HG02943 (cell line): ENCODE measurements around the gene CDKN1B.
A peak's percentile ranks its signal among the peaks of the same experiment; 100 is the strongest.

Experiments used
- ATAC-seq: cut with Tn5 transposase; IDR thresholded peaks from one replicate; pipeline ENCODE4 v1.9.1; 2021; ENCODE audit warnings: mild to moderate bottlenecking, low read depth, moderate library complexity; ENCODE audit not compliant: unreplicated experiment

CDKN1B gene

DNA sequence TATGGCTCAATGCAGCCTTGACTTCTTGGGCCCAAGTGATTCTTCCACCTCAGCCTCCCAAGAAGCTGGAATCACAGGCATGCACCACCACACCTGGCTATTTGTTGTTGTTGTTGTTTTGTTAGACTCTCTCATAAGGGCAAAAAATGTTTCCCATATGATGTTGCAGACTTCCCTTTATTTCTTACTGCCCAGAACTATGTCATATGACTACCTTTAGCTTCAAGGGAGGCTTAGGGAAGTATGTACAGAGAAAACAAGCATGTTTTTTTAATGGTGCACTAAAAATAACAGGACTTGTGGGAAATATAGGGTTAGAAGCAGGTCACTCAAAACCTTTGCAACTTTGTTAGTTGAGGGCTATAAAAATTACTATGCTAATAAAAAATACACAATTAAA, 16.9 kb upstream of the CDKN1B start:
- no peak for ATAC-seq

DNA sequence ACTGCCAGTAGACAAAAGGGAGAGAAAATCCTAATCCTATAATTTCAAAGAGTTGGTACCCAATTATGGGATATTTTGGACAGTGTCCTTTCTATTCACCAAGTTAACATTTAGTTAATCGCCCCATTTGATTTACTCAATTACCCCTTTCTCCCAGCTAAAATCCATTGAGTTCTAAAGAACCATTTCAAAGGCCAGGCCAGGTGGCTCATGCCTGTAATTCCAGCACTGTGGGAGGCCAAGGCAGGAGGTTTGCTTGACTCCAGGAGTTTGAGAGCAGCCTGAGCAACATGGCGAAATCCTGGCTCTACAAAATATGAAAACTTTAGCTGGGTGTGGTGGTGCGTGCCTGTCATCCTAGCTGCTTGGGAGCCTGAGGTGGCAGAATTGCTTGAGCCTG, 15.7 kb upstream of the CDKN1B start:
- no peak for ATAC-seq

DNA sequence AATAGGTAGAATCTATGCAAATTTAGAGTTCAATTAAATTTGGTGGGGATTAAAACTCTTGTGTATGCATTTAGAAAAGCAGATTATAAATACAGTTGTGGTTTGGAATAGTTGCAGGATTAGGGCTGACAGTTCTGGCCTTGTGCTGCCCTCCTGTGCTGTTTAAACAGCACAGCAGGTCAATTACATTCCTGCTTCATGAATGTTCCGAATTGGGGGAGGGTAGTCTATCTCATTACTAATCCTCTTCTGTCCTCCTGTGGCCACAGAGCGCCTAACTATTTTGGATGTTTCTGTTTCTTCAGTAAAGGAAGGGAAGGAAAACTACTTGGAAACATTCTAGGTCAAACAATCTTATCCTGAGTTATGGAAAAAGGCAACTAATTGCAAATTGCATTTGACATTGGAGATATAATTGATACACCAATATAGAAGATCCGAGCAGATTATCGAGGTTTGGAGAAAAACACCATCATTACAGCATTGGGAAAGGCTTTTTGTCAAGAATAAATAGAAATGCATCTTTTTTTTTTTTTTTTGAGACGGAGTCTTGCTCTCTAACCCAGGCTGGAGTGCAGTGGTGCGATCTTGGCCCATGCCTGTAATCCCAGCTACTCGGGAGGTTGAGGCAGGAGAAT, 12.5 kb upstream of the CDKN1B start:
- ATAC-seq: peak; percentile 66

DNA sequence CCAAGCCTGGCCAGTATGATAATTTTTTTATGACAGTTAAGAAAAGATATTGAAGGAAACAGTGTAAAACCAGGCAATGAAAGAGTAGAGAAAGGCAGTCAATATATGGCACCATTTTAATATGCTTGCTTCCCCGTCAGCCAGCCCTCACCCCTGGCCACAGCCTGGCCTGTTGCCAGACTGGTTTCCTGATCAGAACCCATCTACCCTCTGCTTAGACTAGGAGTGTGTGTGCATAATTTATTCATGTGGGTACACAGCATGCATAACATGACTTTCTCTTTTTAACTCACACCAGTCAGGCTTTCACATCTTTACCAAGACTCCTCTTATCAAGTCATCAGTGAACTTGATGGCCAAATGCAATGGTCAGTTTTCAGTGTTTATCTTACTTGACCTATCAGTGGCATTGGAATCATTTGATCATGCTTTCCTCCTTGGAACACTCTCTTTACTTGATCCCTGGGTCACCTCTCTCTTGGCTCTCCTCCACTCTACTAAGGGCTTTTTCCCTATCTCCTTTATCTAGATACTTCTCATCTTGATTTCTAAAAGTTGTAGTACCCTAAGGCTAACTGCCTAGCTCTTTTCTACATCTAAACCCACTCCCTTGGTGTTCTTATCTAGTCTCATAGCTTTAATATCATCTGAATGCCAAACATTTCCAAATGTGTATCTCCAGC, 11.2 kb upstream of the CDKN1B start:
- no peak for ATAC-seq

DNA sequence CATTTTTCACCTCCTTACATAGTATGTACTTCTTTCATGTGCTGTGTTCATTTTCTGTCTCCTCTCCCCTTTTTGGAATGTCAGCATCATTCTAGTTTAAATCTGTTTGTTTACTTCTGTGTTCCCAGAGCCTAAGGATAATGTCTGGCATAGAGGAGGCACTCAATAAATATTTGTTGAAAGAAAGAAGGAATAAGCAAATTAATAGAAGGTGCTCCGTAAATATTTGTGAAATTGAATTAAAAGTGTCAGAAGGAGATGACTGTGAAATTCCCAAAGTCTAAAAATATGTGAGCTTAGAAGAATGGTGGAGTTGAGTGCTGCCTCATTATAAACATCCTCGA, 3.3 kb upstream of the CDKN1B start:
- ATAC-seq: no peak

DNA sequence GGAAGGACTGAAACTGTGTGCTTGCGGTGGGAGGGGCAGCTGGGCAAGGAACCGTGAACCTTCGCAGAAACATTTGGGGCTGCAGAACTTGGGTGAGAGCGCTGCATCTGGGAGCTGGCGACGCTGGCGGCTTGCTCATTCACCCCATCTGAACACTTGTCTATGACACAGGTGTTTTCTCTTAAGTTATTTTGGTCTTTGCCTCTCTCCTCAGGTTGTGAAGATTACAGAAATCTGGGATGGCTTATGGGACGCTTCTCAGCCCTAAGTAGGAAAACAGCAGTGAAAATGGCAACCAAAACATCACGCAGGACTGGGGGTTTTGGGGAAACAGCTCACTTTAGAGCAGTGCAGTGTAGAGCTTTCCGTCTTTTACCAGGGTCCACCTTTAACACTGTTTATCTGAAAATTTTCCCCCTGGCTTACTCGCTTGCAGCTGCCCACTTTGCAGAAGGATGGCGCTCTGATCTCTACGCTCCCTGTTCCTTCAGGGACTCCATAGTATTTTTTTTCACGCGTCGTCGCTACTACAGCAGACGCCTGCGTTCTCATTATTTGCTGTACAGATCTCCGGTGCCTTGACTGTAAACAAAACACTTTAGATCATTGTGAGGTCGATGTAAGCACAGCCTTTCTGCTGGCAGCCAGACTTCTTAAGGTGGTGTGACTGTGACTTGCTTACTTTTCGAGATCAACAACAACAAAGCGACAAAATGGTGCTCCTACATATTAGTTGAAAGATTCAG, 2.7 kb upstream of the CDKN1B start:
- no peak for ATAC-seq

DNA sequence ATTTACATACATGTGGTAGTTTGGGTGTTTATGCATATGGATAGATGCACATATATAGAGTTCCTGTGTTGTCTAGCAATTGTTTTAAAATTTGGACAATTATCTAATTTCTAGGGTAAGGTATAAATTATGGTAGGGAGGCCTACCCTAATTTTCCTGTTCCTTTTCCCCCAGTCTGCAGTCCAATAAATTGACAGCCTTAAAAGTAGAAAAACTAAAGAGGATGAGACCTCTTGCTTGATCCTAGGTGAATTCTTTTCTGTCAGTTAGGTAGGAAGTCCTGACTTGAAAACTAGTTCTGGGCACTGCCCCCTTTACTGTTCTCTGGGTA, 2.1 kb upstream of the CDKN1B start:
- no peak for ATAC-seq

DNA sequence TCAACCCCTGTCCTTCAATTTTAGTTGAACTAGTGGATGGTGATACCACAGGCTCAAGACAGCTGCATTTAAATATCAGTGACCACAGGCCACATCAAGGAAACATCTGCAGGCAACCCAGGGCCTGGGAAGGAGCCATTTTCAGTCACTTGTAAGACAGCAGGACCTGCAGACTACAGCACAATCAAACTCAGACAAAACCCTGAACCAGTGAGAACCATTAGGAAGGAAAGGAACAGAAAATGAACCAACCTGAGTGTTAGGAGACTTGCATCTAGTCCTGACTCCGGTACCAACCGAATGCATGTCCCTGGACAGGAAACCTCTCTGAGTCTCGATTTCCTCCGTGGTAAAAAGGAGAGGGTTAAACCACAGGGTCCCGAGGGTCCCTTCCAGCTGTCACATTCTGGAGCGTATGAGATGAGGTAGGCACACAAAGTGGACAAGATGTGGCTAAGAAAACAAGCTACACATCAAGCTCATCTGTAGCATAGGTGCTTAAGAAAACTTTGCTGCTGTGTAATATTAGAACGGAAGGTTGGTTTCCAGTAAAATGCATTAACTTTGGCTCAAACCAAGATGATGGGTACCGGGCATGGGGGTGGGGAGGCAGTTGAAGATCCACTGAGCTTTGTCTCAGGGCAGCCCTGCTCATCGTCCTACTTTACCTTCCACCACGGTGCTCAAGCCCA, 1.6 kb upstream of the CDKN1B start:
- peak; percentile 41 for ATAC-seq

DNA sequence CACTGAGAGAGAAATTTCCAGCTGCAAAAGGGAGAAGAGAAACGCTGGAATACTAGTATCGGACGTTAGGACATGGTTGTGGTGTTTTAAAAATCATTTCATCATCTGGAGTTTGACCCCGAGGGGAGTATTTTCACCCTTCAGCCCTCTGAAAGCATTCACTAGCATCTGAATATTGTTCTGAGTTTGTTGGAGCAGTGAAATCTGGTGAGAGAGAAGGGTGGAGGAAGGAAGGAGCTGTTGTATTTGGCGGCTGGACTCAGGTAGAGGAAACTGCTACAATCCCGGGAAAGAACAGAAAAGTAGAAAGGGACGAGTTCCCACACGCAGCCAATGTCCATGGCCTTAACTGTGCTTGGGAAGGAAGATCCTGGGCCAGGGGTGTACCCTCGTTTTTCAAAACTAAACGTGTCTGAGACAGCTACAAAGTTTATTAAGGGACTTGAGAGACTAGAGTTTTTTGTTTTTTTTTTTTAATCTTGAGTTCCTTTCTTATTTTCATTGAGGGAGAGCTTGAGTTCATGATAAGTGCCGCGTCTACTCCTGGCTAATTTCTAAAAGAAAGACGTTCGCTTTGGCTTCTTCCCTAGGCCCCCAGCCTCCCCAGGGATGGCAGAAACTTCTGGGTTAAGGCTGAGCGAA, 896 bp upstream of the CDKN1B start:
- no peak for ATAC-seq

DNA sequence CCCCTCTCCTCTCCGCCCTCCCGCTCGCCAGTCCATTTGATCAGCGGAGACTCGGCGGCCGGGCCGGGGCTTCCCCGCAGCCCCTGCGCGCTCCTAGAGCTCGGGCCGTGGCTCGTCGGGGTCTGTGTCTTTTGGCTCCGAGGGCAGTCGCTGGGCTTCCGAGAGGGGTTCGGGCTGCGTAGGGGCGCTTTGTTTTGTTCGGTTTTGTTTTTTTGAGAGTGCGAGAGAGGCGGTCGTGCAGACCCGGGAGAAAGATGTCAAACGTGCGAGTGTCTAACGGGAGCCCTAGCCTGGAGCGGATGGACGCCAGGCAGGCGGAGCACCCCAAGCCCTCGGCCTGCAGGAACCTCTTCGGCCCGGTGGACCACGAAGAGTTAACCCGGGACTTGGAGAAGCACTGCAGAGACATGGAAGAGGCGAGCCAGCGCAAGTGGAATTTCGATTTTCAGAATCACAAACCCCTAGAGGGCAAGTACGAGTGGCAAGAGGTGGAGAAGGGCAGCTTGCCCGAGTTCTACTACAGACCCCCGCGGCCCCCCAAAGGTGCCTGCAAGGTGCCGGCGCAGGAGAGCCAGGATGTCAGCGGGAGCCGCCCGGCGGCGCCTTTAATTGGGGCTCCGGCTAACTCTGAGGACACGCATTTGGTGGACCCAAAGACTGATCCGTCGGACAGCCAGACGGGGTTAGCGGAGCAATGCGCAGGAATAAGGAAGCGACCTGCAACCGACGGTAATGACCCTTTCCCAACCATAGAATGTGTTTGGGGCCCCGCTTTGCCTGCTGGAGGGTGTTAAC, 615 bp downstream of the CDKN1B start:
- ATAC-seq: peak; percentile 7

DNA sequence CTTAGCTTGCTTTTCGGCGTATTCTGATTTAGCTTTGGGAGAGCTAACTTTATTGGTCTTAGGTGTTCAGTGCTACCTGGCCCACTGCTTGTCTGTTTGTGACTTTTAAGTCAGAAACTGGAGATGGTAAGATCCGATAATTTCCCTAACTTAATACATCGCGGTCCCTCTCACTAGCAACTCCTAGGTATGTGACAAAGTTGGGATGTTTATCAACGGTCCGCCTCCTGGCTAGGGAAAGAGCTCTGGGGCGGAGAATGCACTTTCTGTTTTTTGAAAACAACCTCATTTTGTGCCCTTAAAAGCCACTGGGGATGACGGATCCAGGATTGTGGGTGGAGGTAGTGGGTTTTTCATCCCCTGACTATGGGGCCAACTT, 1.2 kb downstream of the CDKN1B start:
- no peak for ATAC-seq

DNA sequence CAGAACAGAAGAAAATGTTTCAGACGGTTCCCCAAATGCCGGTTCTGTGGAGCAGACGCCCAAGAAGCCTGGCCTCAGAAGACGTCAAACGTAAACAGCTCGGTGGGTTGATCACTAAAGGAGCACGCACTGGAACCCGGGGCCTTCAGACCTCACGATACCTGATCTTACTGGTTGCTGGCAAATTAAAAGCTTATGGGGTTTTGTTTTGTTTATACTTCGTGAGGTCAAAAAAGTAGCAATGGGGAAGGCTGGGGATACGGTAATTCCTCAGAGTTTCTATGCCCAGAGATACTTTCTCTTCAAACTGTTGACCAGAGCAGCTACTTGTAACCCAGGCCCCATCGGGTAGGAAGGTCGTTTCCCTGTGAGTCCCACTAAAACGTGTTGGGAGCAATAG, 1.7 kb downstream of the CDKN1B start:
- no peak for ATAC-seq

DNA sequence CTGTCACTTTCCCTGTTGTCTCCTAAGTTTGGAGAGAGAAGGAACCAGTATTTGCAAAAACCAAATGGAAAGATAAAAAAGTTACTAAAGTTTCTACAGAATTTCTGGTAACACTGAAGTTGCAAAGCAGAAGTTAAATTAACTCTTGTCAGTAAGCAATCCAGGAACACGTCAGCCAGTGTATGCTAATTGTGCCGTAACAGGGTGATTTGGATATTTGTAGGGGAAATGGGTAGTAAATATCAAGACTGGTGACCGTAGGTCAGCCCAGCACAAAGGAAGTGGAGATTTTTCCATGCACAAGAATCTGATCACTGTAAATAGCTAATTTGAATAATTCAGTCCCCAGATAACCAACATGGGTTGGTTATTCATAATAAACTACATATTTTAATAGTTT, 2.3 kb downstream of the CDKN1B start:
- no peak for ATAC-seq

DNA sequence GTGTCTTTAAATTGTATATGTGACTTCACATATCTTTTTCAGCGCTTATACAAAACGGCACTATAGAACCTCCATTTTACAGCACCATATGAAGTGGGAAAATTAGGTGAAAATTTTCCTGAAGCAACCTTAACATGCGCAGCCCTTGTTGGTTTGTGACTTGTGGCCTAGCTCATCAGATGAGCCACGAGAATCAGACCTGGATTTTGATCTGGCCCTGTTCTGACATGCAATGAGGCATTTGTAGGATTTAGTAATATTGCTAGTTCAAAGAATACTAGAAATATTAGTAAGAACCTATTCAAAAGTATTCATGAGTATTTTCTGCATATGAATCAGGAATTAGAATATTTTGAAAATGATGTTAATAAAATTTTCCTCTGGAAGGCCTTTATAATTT, 2.9 kb downstream of the CDKN1B start:
- ATAC-seq: no peak

DNA sequence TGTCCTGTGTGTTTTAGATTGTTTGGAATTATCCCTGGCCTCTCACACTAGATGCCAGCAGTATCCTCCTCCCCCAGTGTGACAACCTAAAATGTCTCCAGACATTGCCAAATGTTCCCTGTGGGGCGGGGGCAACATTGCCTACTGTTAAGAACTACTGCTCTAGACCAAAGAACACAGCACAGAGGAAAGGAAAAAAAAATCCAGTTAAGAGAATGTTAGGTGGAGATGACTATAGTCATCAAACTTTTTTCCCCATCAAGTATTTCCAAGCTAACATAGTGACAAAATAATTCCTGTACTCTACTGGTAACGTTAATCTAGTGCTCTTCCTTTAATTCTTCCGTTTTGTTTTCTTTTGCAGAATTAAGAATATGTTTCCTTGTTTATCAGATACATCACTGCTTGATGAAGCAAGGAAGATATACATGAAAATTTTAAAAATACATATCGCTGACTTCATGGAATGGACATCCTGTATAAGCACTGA, 3.5 kb downstream of the CDKN1B start:
- no peak for ATAC-seq

DNA sequence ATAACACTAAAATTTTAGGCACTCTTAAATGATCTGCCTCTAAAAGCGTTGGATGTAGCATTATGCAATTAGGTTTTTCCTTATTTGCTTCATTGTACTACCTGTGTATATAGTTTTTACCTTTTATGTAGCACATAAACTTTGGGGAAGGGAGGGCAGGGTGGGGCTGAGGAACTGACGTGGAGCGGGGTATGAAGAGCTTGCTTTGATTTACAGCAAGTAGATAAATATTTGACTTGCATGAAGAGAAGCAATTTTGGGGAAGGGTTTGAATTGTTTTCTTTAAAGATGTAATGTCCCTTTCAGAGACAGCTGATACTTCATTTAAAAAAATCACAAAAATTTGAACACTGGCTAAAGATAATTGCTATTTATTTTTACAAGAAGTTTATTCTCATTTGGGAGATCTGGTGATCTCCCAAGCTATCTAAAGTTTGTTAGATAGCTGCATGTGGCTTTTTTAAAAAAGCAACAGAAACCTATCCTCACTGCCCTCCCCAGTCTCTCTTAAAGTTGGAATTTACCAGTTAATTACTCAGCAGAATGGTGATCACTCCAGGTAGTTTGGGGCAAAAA, 4.1 kb downstream of the CDKN1B start:
- ATAC-seq: no peak

DNA sequence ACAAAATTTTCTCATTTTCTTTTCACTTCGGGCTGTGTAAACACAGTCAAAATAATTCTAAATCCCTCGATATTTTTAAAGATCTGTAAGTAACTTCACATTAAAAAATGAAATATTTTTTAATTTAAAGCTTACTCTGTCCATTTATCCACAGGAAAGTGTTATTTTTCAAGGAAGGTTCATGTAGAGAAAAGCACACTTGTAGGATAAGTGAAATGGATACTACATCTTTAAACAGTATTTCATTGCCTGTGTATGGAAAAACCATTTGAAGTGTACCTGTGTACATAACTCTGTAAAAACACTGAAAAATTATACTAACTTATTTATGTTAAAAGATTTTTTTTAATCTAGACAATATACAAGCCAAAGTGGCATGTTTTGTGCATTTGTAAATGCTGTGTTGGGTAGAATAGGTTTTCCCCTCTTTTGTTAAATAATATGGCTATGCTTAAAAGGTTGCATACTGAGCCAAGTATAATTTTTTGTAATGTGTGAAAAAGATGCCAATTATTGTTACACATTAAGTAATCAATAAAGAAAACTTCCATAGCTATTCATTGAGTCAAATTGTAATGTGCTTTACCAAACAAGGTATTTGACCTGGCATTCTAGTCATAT, 4.8 kb downstream of the CDKN1B start:
- no peak for ATAC-seq

DNA sequence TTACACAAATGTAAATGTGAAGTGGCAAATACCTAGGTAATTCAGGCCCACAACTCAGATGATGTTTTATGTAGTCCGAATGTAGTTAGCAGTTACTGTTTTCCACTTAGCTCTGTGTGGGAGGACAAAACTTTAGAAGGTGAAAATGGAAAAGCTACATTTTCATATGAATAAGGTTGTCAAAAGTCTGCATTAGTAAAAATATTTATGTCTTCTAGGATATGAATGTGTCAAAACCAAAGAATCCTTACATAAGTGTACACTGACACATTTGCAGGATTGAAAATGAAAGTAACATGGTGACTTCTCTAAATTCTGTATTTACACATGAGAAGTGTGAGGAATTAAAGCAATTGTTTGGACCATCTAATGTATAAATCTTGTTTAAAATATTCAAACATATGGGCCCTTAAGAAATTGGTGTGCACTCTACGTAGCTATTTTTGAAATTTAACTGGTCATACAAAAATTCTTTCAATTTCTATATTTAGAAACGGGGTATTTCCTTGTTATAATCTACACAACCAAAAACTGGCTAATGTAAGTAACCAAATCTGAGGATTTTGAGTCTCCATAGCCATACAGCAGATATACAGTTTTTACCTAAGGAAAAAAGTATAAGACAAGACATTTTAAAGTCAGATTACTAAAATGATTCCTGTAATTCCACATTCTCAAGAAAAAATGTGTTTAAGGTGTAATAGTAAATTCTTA, 5.4 kb downstream of the CDKN1B start:
- ATAC-seq: no peak
